Adrenal gland (tissue), 12 donors: Measurements from ENCODE around the gene ATP13A1. TPM values are rescaled to one million over a fixed set of nuclear protein-coding genes. Genes with fewer than 3 reads are reported as not detected.

ENCODE experiments used
- DNase-seq, 7 donors: peaks; one replicate each; pipeline ENCODE4 v3.0.0-alpha.2; 2019 to 2020
- H3K27ac ChIP-seq, 5 donors: fragments of 200-600 bp; sonication (generic) in 4 of 5; 1 replicate in 3 of 5; 2 replicates in 2 of 5; pipeline versions ENCODE4 v1.5.1 to v1.8.0; 2016 to 2020; ENCODE audit warnings: mild to moderate bottlenecking in 1 of 5
- H3K27me3 ChIP-seq: fragments of 200-600 bp; 2 replicates; pipeline ENCODE4 v1.8.0; 2021
- H3K36me3 ChIP-seq, 2 donors: fragments of 200-600 bp; replicated peaks in 1 of 2; 1 replicate in 1 of 2; 2 replicates in 1 of 2; pipeline versions ENCODE4 v1.5.1 to v1.8.0; 2018 to 2022
- H3K4me1 ChIP-seq, 2 donors: fragments of 200-600 bp; replicated peaks in 1 of 2; 1 replicate in 1 of 2; 2 replicates in 1 of 2; pipeline versions ENCODE4 v1.5.1 to v1.8.0; 2018 to 2021
- H3K4me3 ChIP-seq, 4 donors: fragments of 200-600 bp; sonication (generic) in 3 of 4; one replicate each; pipeline ENCODE4 v1.5.1; 2016 to 2018
- H3K9me3 ChIP-seq, 3 donors: fragments of 200-600 bp; sonication (generic) in 1 of 3; replicated peaks in 1 of 3; 1 replicate in 2 of 3; 2 replicates in 1 of 3; pipeline versions ENCODE4 v1.5.1 to v1.8.0; 2016 to 2021
- CTCF ChIP-seq, 6 experiments: fragments of 450-650 bp in 4 of 6; fragments of 200-600 bp in 2 of 6; sonication (generic) in 1 of 6; IDR thresholded peaks; 1 replicate in 5 of 6; 2 replicates in 1 of 6; pipeline versions ENCODE4 v1.5.1 to v1.8.0; 2016 to 2021; ENCODE audit warnings: antibody characterized with exemption in 6 of 6, mild to moderate bottlenecking in 2 of 6, moderate library complexity in 1 of 6
- POLR2A ChIP-seq, 2 donors: fragments of 450-650 bp; IDR thresholded peaks; one replicate each; pipeline ENCODE4 v1.6.1; 2017; ENCODE audit warnings: antibody characterized with exemption in 2 of 2, mild to moderate bottlenecking in 2 of 2, moderate library complexity in 1 of 2
- WGBS, 4 donors: extraction: QIAGEN DNeasy Blood & Tissue Kit in 2 of 4; methylation state at CpG; one replicate each; pipeline versions ENCODE4 v1.1.5 to v1.1.7; 2013 to 2017; 5-methylcytosine and 5-hydroxymethylcytosine counted together
- intact Hi-C, 2 donors: fragments of 100-400 bp; cut with DNase I; formaldehyde crosslinking; loops; one replicate each; pipeline versions ENCODE4 v1.14.1 to v1.15.0; 2022 to 2023
- polyA plus RNA-seq, 3 donors: library from polyadenylated mRNA; stranded (reverse); fragments of 200-250 nt in 2 of 3; fragments of 350-450 nt in 1 of 3; fragmentation: Illumina TruSeq in 1 of 3; extraction: RNeasy Lipid Tissue Mini Kit (QIAGEN cat#74804) in 1 of 3; gene quantifications; one replicate each; pipeline ENCODE4 v1.2.3, GENCODE V29; 2013 to 2014
- total RNA-seq, 9 donors: library from RNA; depleted of rRNA in 4 of 9; stranded (reverse); fragments of >200 nt in 4 of 9; fragments of 120-200 nt in 1 of 9; fragmentation: NEBNext Ultra II Directional in 1 of 9; extraction: Animal tissue kit (Norgen Biotek cat#: 25700) in 1 of 9; gene quantifications; one replicate each; pipeline versions ENCODE4 v1.1.0 to v1.2.4, GENCODE V29; 2013 to 2023
- donor health status: healthy with polysubstance abuse.
- donor health status: Bipolar disorder and iron deficiency.
- donor health status: DM: yes; HTN: yes; CAD: no.
- donor health status: DM: no; HTN: no; CAD: no.
- donor health status: DM: no; HTN: no; CAD: no.
- donor health status: DM: yes; HTN: yes; CAD: no.

ATP13A1 gene
- total and polyA plus RNA-seq, 12 donors = 18.7 to 195 (median 90.9) TPM

- H3K27me3 ChIP-seq = no peaks in the 10 kb centered on the region
- peaks cover 0 to 92% of the 10 kb centered on the region in 2 donors for H3K36me3 ChIP-seq
- TF ChIP-seq CTCF (IDR thresholded peaks at IDR 0.05) (no peak), POLR2A (IDR thresholded peaks at IDR 0.05) (no peak)
Observed at GRCh38 chr19:19651076-19651475, 12.4 kb downstream of the ATP13A1 start.

GRCh38 chr19:19650331-19650730, 13.1 kb downstream of the ATP13A1 start:
- no peak overlapping the region for H3K27ac ChIP-seq
- no peak for TF ChIP-seq POLR2A (IDR thresholded peaks at IDR 0.05)
- TF ChIP-seq CTCF (IDR thresholded peaks at IDR 0.05) = no peak
- H3K4me1 ChIP-seq = no peaks in the 10 kb centered on the region
- intact Hi-C loops = no loop called here
- WGBS, 4 donors = 86 to 96% (median 92%) methylated on average over 4 to 9 of the region's 9 CpGs
- no peak for DNase-seq
- no peaks in the 10 kb centered on the region for H3K27me3 ChIP-seq
- peaks cover 0 to 92% of the 10 kb centered on the region in 2 donors for H3K36me3 ChIP-seq
- H3K9me3 ChIP-seq = no peaks in the 10 kb centered on the region
- no peak overlapping the region for H3K4me3 ChIP-seq

More at GRCh38 chr19:19651076-19651475, 12.4 kb downstream of the ATP13A1 start:
- intact Hi-C loops = no loop called here
- Histone ChIP-seq H3K4me1 (no peaks in the 10 kb centered on the region), H3K4me3 (no peak overlapping the region), H3K9me3 (no peaks in the 10 kb centered on the region), H3K27ac (no peak overlapping the region)
- peak in 1 of 7 donors; percentile 21 for DNase-seq
- WGBS, 4 donors = 76 to 79% (median 78%) methylated on average over 7 to 13 of the region's 13 CpGs

- Histone ChIP-seq H3K36me3 (peaks cover 0 to 91% of the 10 kb centered on the region in 2 donors), H3K9me3 (no peaks in the 10 kb centered on the region), H3K27ac (no peak overlapping the region), H3K27me3 (no peaks in the 10 kb centered on the region), H3K4me1 (no peaks in the 10 kb centered on the region), H3K4me3 (no peak overlapping the region)
- intact Hi-C loops = no loop called here
- TF ChIP-seq CTCF (IDR thresholded peaks at IDR 0.05) = no peak
- WGBS, 4 donors = 89 to 95% (median 92%) methylated on average over 4 to 22 of the region's 22 CpGs
- peak in 1 of 7 donors; percentile 20 for DNase-seq
Observed at GRCh38 chr19:19649580-19649995, 13.9 kb downstream of the ATP13A1 start.

GRCh38 chr19:19649155-19649554, 14.3 kb downstream of the ATP13A1 start:
- DNase-seq = no peak
- no peak overlapping the region for H3K27ac ChIP-seq
- H3K4me1 ChIP-seq = no peaks in the 10 kb centered on the region
- 88 to 91% (median 89%) methylated on average over 6 of the region's 6 CpGs for WGBS, 4 donors
- peaks cover 0 to 86% of the 10 kb centered on the region in 2 donors for H3K36me3 ChIP-seq
- no peak overlapping the region for H3K4me3 ChIP-seq
- H3K27me3 ChIP-seq = no peaks in the 10 kb centered on the region
- TF ChIP-seq CTCF (IDR thresholded peaks at IDR 0.05) = no peak
- no peak for TF ChIP-seq POLR2A (IDR thresholded peaks at IDR 0.05)
- intact Hi-C loops = no loop called here
- H3K9me3 ChIP-seq = no peaks in the 10 kb centered on the region
